Esophagus squamous epithelium (tissue), 5 donors: ENCODE results near the gene ACRV1. TPM values are rescaled to one million over a fixed set of nuclear protein-coding genes. Genes with fewer than 3 reads are reported as not detected.

ENCODE experiments used
- DNase-seq: peaks from one replicate; lab custom pipeline; 2025; lab: John Stamatoyannopoulos, UW
- H3K27ac ChIP-seq, 4 donors: fragments of 200-600 bp; sonication (generic); one replicate each; pipeline ENCODE4 v1.5.1; 2016 to 2019; ENCODE audit warnings: mild to moderate bottlenecking in 1 of 4
- H3K27me3 ChIP-seq, 4 donors: fragments of 200-600 bp; sonication (generic); 1 replicate in 3 of 4; 2 replicates in 1 of 4; pipeline versions ENCODE4 v1.5.1 to v1.6.0; 2017 to 2021; ENCODE audit warnings: antibody characterized with exemption in 1 of 4
- H3K36me3 ChIP-seq, 3 donors: fragments of 200-600 bp; sonication (generic); one replicate each; pipeline ENCODE4 v1.5.1; 2016 to 2019
- H3K4me1 ChIP-seq, 3 donors: fragments of 200-600 bp; sonication (generic); one replicate each; pipeline ENCODE4 v1.5.1; 2017 to 2019
- H3K4me3 ChIP-seq, 4 donors: fragments of 200-600 bp; sonication (generic); 1 replicate in 3 of 4; 2 replicates in 1 of 4; pipeline ENCODE4 v1.5.1; 2016 to 2019; ENCODE audit warnings: mild to moderate bottlenecking in 2 of 4, moderate library complexity in 1 of 4
- H3K9me3 ChIP-seq, 3 donors: fragments of 200-600 bp; sonication (generic); one replicate each; pipeline ENCODE4 v1.5.1; 2016 to 2019
- POLR2A ChIP-seq, 4 donors: fragments of 450-650 bp; IDR thresholded peaks; one replicate each; pipeline ENCODE4 v1.6.1; 2017; ENCODE audit warnings: antibody characterized with exemption in 4 of 4, mild to moderate bottlenecking in 4 of 4, moderate library complexity in 3 of 4
- WGBS, 2 donors: methylation state at CpG; one replicate each; pipeline ENCODE4 v1.1.5; 2018; 5-methylcytosine and 5-hydroxymethylcytosine counted together
- intact Hi-C: fragments of 100-400 bp; cut with DNase I; formaldehyde crosslinking; loops from one replicate; pipeline ENCODE4 v1.15.0; 2022
- total RNA-seq, 4 donors: library from RNA; depleted of rRNA; stranded (reverse); fragments of >200 nt; gene quantifications; one replicate each; pipeline ENCODE4 v1.1.0, GENCODE V29; 2016
- TF ChIP-seq, protein P1 (sequence below), 6 experiments: fragments of 450-650 bp in 4 of 6; fragments of 200-600 bp in 2 of 6; sonication (generic) in 2 of 6; IDR thresholded peaks; one replicate each; pipeline ENCODE4 v1.5.1; 2016 to 2019; ENCODE audit warnings: antibody characterized with exemption in 6 of 6, mild to moderate bottlenecking in 4 of 6, moderate library complexity in 4 of 6
- donor health status: DM: yes; HTN: yes; CAD: no.

Gene ACRV1
- total RNA-seq, 4 donors from 2014 or later, result not detected

DNA sequence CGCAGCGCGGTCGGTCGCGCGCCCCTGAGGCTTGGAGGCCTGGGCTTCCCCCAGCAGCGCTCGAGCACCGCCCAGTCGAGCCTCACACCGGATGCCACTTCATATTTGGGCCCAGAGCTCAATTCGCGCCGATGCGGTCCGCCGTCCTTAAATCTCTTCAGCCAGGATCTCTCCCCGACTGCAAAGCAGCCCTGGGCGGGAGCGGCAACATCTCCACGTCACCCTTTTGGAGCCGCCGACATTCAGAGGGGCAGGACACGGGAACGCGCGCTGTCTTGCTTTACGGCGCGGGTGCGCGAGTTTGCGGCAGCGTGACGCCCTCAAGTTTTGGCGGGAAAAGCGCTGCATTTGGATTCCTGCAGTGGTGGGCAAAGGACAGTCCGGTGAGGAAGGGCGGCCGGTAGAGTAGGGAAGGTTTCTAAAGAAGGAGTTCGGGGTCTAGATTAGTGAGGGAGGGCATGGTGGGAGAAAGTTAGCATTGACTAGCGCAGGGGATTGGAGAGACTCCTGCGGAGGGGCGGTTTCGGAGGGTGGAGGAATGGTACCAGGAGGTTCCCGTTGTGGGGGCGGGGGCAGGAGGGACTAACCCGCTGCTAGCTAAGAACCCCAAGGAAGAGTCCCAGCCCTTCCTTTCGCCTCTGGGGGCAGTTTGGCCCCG lies 54.9 kb downstream of the ACRV1 start:
- Histone ChIP-seq H3K27me3 (no peaks in the 10 kb centered on the region), H3K27ac (peak overlapping the region; percentile 92 to 97 (median 95)), H3K9me3 (no peaks in the 10 kb centered on the region), H3K4me1 (peaks cover 0 to 25% (median 14%) of the 10 kb centered on the region in 3 donors), H3K4me3 (peak overlapping the region; percentile 48 to 84 (median 78)), H3K36me3 (peaks cover 0 to 20% (median 7%) of the 10 kb centered on the region in 3 donors)
- intact Hi-C loops, result no loop called here
- WGBS, 2 donors, result 0 to 1% methylated on average over 12 to 25 of the region's 51 CpGs
- peak; percentile 33 for DNase-seq
- TF ChIP-seq POLR2A (IDR thresholded peaks at IDR 0.05), result peak in 2 of 4 donors; percentile 55 to 77
- TF ChIP-seq, protein P1, sequence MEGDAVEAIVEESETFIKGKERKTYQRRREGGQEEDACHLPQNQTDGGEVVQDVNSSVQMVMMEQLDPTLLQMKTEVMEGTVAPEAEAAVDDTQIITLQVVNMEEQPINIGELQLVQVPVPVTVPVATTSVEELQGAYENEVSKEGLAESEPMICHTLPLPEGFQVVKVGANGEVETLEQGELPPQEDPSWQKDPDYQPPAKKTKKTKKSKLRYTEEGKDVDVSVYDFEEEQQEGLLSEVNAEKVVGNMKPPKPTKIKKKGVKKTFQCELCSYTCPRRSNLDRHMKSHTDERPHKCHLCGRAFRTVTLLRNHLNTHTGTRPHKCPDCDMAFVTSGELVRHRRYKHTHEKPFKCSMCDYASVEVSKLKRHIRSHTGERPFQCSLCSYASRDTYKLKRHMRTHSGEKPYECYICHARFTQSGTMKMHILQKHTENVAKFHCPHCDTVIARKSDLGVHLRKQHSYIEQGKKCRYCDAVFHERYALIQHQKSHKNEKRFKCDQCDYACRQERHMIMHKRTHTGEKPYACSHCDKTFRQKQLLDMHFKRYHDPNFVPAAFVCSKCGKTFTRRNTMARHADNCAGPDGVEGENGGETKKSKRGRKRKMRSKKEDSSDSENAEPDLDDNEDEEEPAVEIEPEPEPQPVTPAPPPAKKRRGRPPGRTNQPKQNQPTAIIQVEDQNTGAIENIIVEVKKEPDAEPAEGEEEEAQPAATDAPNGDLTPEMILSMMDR (IDR thresholded peaks at IDR 0.05), result peak in 1 of 6 experiments; percentile 22

- H3K27ac ChIP-seq, result peak overlapping the region; percentile 92 to 97 (median 95)
- intact Hi-C loops, result no loop called here
- H3K27me3 ChIP-seq, result no peaks in the 10 kb centered on the region
- 1 to 2% methylated on average over 9 to 14 of the region's 20 CpGs for WGBS, 2 donors
- peak overlapping the region; percentile 48 to 84 (median 78) for H3K4me3 ChIP-seq
- H3K9me3 ChIP-seq, result no peaks in the 10 kb centered on the region
- no peak for DNase-seq
- H3K36me3 ChIP-seq, result peaks cover 0 to 25% (median 12%) of the 10 kb centered on the region in 3 donors
- peak in 1 of 4 donors; percentile 36 for TF ChIP-seq POLR2A (IDR thresholded peaks at IDR 0.05)
- TF ChIP-seq, protein P1 (IDR thresholded peaks at IDR 0.05), result no peak
- peaks cover 0 to 25% (median 14%) of the 10 kb centered on the region in 3 donors for H3K4me1 ChIP-seq
These were observed 55.4 kb downstream of the ACRV1 start for GRCh38 chr11:125625225-125625629.

DNA sequence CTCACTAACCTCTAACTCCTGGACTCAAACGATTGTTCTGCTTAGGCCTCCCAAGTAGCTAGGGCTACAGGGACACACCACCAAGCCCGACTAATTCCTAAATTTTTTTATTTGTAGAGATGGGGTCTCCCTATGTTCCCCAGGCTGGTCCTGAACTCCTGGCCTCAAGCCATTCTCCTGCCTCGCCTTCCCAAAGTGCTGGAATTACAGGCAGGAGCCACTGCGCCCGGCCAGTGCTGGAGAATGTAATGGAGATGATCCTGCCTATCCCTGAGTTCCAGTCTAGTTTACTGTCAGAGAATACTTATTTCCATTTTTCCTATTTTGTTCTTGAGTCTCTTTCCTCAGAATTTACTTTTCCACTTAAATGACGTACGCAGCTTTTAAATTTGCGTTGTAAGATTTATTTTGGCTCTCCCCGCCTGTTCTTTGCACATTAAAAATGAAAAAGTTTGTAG lies 55.9 kb downstream of the ACRV1 start, which contains the start of gene CHEK1:
TSS of gene CHEK1 (plus strand) at position 408 of the 458 bp plus-strand sequence. CDS start 1,606 bp downstream, outside the sequence.
- Histone ChIP-seq H3K4me3 (peak within 1 kb of the TSS; percentile 48 to 84 (median 78)), H3K27ac (peak within 1 kb of the TSS; percentile 92 to 97 (median 95)), H3K36me3 (peaks cover 3 to 29% (median 16%) of the 10 kb centered on the region in 3 donors), H3K27me3 (no peaks in the 10 kb centered on the region), H3K4me1 (peaks cover 0 to 25% (median 14%) of the 10 kb centered on the region in 3 donors), H3K9me3 (no peaks in the 10 kb centered on the region)
- DNase-seq, result no peak
- TF ChIP-seq POLR2A (IDR thresholded peaks at IDR 0.05), result no peak
- TF ChIP-seq, protein P1 (IDR thresholded peaks at IDR 0.05), result no peak
- intact Hi-C loops, result no loop called here
- 56 to 61% methylated on average over 9 of the region's 9 CpGs for WGBS, 2 donors

GRCh38 chr11:125623064-125623463 lies 57.6 kb downstream of the ACRV1 start:
- peaks cover 0 to 25% (median 14%) of the 10 kb centered on the region in 3 donors for H3K4me1 ChIP-seq
- H3K27me3 ChIP-seq, result no peaks in the 10 kb centered on the region
- 82 to 100% methylated on average over 1 of the region's 1 CpG for WGBS, 2 donors
- no peak for DNase-seq
- no peak overlapping the region for H3K27ac ChIP-seq
- intact Hi-C loops, result no loop called here
- TF ChIP-seq, protein P1 (IDR thresholded peaks at IDR 0.05), result no peak
- TF ChIP-seq POLR2A (IDR thresholded peaks at IDR 0.05), result no peak
- H3K4me3 ChIP-seq, result no peak overlapping the region
- H3K9me3 ChIP-seq, result no peaks in the 10 kb centered on the region
- peaks cover 15 to 46% (median 28%) of the 10 kb centered on the region in 3 donors for H3K36me3 ChIP-seq

DNA sequence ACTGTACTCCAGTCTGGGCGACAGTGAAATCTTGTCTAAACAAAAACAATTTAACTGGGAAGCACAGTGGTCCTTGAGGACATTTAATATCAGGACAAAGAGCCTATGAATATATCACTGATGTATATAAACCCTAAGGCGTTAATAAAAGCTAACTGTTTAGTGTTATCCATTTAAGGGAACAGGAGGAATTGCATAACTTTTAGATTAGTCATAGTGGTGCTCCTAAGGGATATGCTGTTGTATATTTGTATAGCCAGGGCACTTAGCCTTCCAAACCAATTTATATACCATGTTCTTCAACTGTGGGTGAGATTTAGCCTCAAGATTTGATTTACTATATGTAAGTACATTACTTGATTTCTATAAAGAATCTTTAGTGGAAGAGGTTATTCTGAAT lies 58.7 kb downstream of the ACRV1 start:
- Histone ChIP-seq H3K27ac (no peak overlapping the region), H3K4me1 (peaks cover 0 to 22% (median 13%) of the 10 kb centered on the region in 3 donors), H3K36me3 (peaks cover 15 to 57% (median 28%) of the 10 kb centered on the region in 3 donors), H3K4me3 (no peak overlapping the region), H3K27me3 (no peaks in the 10 kb centered on the region), H3K9me3 (no peaks in the 10 kb centered on the region)
- intact Hi-C loops, result no loop called here
- TF ChIP-seq POLR2A (IDR thresholded peaks at IDR 0.05), result no peak
- TF ChIP-seq, protein P1 (IDR thresholded peaks at IDR 0.05), result no peak
- WGBS, 2 donors, result 63 to 64% methylated on average over 2 of the region's 2 CpGs
- DNase-seq, result no peak
